H9 (cell line): Measurements from ENCODE around the gene SCOC. TPM values are rescaled to one million over a fixed set of nuclear protein-coding genes. Genes with fewer than 3 reads are reported as not detected.

Experiments used
- DNase-seq: peaks from one replicate; pipeline ENCODE4 v3.0.0-alpha.2; 2017
- H2AFZ ChIP-seq: one replicate; pipeline ENCODE4 v1.6.1; 2013; ENCODE audit warnings: mild to moderate bottlenecking, low read length, control low read depth, moderate library complexity
- H2AK5ac ChIP-seq: 2 replicates; pipeline ENCODE4 v1.6.1; 2013; ENCODE audit warnings: low read length, control low read depth, mixed read lengths; ENCODE audit not compliant: insufficient read length
- H2BK120ac ChIP-seq: one replicate; pipeline ENCODE4 v1.6.1; 2013; ENCODE audit warnings: low read depth, mild to moderate bottlenecking, low read length, control low read depth, inconsistent platforms; ENCODE audit not compliant: poor library complexity, severe bottlenecking
- H2BK12ac ChIP-seq: 2 replicates; pipeline ENCODE4 v1.6.1; 2013; ENCODE audit warnings: low read length, control low read depth, mixed read lengths, low read depth; ENCODE audit not compliant: insufficient read length
- H2BK15ac ChIP-seq: 2 replicates; pipeline ENCODE4 v1.6.1; 2013; ENCODE audit warnings: low read depth, low read length, control low read depth
- H2BK20ac ChIP-seq: one replicate; pipeline ENCODE4 v1.6.1; 2013; ENCODE audit warnings: low read depth, mild to moderate bottlenecking, low read length, control low read depth, inconsistent platforms; ENCODE audit not compliant: poor library complexity, severe bottlenecking
- H2BK5ac ChIP-seq: 2 replicates; pipeline ENCODE4 v1.6.1; 2013; ENCODE audit warnings: low read length, control low read depth, mixed read lengths; ENCODE audit not compliant: insufficient read length
- H3K14ac ChIP-seq: 2 replicates; pipeline ENCODE4 v1.6.1; 2013; ENCODE audit warnings: low read length, control low read depth; ENCODE audit not compliant: insufficient read depth
- H3K18ac ChIP-seq: 2 replicates; pipeline ENCODE4 v1.6.1; 2013; ENCODE audit warnings: low read depth, mild to moderate bottlenecking, mixed read lengths, low read length, control low read depth; ENCODE audit not compliant: insufficient read length
- H3K23ac ChIP-seq: 2 replicates; pipeline ENCODE4 v1.6.1; 2013; ENCODE audit warnings: low read length, control low read depth, mixed read lengths, low read depth; ENCODE audit not compliant: insufficient read length
- H3K23me2 ChIP-seq: 2 replicates; pipeline ENCODE4 v1.6.1; 2013; ENCODE audit warnings: low read depth, mild to moderate bottlenecking, mixed read lengths, low read length, control low read depth; ENCODE audit not compliant: insufficient read length, poor library complexity, severe bottlenecking
- H3K27ac ChIP-seq: 2 replicates; pipeline ENCODE4 v1.5.1; 2013; ENCODE audit warnings: low read length, control low read depth, mixed read lengths, low read depth; ENCODE audit not compliant: insufficient read length
- H3K27me3 ChIP-seq: 2 replicates; pipeline ENCODE4 v1.6.1; 2013; ENCODE audit warnings: low read length, control low read depth, inconsistent platforms; ENCODE audit not compliant: insufficient read depth
- H3K4ac ChIP-seq: 2 replicates; pipeline ENCODE4 v1.6.1; 2013; ENCODE audit warnings: low read depth, mild to moderate bottlenecking, control low read depth, inconsistent platforms, low read length, moderate library complexity
- H3K4me1 ChIP-seq: 2 replicates; pipeline ENCODE4 v1.6.1; 2013; ENCODE audit warnings: low read length, control low read depth, inconsistent platforms; ENCODE audit not compliant: insufficient read depth
- H3K4me2 ChIP-seq: 2 replicates; pipeline ENCODE4 v1.6.1; 2013; ENCODE audit warnings: low read length, control low read depth, mixed read lengths; ENCODE audit not compliant: insufficient read length, insufficient read depth
- H3K56ac ChIP-seq: 2 replicates; pipeline ENCODE4 v1.6.1; 2013; ENCODE audit warnings: low read depth, mild to moderate bottlenecking, mixed read lengths, low read length, control low read depth; ENCODE audit not compliant: insufficient read length
- H3K79me1 ChIP-seq: 2 replicates; pipeline ENCODE4 v1.6.1; 2013; ENCODE audit warnings: low read depth, mild to moderate bottlenecking, moderate library complexity, low read length, control low read depth, inconsistent platforms; ENCODE audit not compliant: insufficient read depth, poor library complexity, severe bottlenecking
- H3K79me2 ChIP-seq: 2 replicates; pipeline ENCODE4 v1.6.1; 2013; ENCODE audit warnings: low read length, control low read depth, inconsistent platforms; ENCODE audit not compliant: insufficient read depth
- H3K9ac ChIP-seq: 2 replicates; pipeline ENCODE4 v1.6.1; 2013; ENCODE audit warnings: low read length, control low read depth, mixed read lengths; ENCODE audit not compliant: insufficient read length; ENCODE audit errors: extremely low read depth
- H3K9me3 ChIP-seq: one replicate; pipeline ENCODE4 v1.6.1; 2013; ENCODE audit warnings: low read depth, low read length, inconsistent platforms; ENCODE audit not compliant: control insufficient read depth
- H3T11ph ChIP-seq: one replicate; pipeline ENCODE4 v1.6.1; 2013; ENCODE audit warnings: mild to moderate bottlenecking, low read length, control low read depth, inconsistent platforms
- H4K20me1 ChIP-seq: one replicate; pipeline ENCODE4 v1.6.1; 2013; ENCODE audit not compliant: control insufficient read depth, insufficient read length, insufficient read depth
- H4K5ac ChIP-seq: 2 replicates; pipeline ENCODE4 v1.6.1; 2013; ENCODE audit warnings: low read depth, mild to moderate bottlenecking, mixed read lengths, low read length, control low read depth; ENCODE audit not compliant: insufficient read length
- H4K8ac ChIP-seq: replicated peaks from 2 replicates; pipeline ENCODE4 v1.6.1; 2013; ENCODE audit warnings: low read length, control low read depth, mixed read lengths, low read depth; ENCODE audit not compliant: insufficient read length
- H4K91ac ChIP-seq: 2 replicates; pipeline ENCODE4 v1.6.1; 2013; ENCODE audit warnings: low read depth, mild to moderate bottlenecking, moderate library complexity, mixed read lengths, low read length, control low read depth; ENCODE audit not compliant: insufficient read length
- H3K27ac Mint-ChIP-seq, 3 experiments: 2 replicates in 2 of 3; 3 replicates in 1 of 3; pipeline ENCODE4 v1.8.0; 2020 to 2021; ENCODE audit warnings: mixed read lengths in 3 of 3, mild to moderate bottlenecking in 1 of 3, moderate library complexity in 1 of 3
- H3K27me3 Mint-ChIP-seq: 2 replicates; pipeline ENCODE4 v1.8.0; 2021; ENCODE audit warnings: low read depth, mild to moderate bottlenecking, moderate library complexity, mixed read lengths
- H3K36me3 Mint-ChIP-seq, 3 experiments: 2 replicates in 2 of 3; 3 replicates in 1 of 3; pipeline ENCODE4 v1.8.0; 2020 to 2021; ENCODE audit warnings: low read depth in 3 of 3, mixed read lengths in 3 of 3; ENCODE audit not compliant: insufficient read depth in 1 of 3
- H3K4me1 Mint-ChIP-seq, 2 experiments: 2 replicates each; pipeline ENCODE4 v1.8.0; 2020; ENCODE audit warnings: mixed read lengths in 2 of 2
- H3K4me3 Mint-ChIP-seq, 2 experiments: 2 replicates in 1 of 2; 3 replicates in 1 of 2; pipeline ENCODE4 v1.8.0; 2020 to 2021; ENCODE audit warnings: mild to moderate bottlenecking in 2 of 2, mixed read lengths in 2 of 2, moderate library complexity in 1 of 2
- H3K9me3 Mint-ChIP-seq, 2 experiments: 2 replicates in 1 of 2; 3 replicates in 1 of 2; pipeline ENCODE4 v1.8.0; 2020; ENCODE audit warnings: mild to moderate bottlenecking in 2 of 2, mixed read lengths in 2 of 2, moderate library complexity in 1 of 2
- WGBS: extraction: QIAGEN DNeasy Blood & Tissue Kit; methylation state at CpG from one replicate; pipeline ENCODE4 v1.1.7; 2013; ENCODE audit warnings: missing lambda C conversion rate, low lambda C conversion rate, mixed read lengths; ENCODE audit not compliant: insufficient read length; ENCODE audit errors: extremely low coverage; 5-methylcytosine and 5-hydroxymethylcytosine counted together
- total RNA-seq: library from RNA; stranded (reverse); gene quantifications from 2 replicates; pipeline ENCODE4 v1.2.1, GENCODE V29; 2021
- TF ChIP-seq, protein P1 (sequence below): fragments of 200-600 bp; sonication (generic); conservative IDR thresholded peaks from 3 replicates; pipeline ENCODE4 v1.8.0; 2021; ENCODE audit warnings: antibody characterized with exemption, mild to moderate bottlenecking

SCOC gene
- total RNA-seq, 1 experiment from 2014 or later = 29.4 TPM

DNA sequence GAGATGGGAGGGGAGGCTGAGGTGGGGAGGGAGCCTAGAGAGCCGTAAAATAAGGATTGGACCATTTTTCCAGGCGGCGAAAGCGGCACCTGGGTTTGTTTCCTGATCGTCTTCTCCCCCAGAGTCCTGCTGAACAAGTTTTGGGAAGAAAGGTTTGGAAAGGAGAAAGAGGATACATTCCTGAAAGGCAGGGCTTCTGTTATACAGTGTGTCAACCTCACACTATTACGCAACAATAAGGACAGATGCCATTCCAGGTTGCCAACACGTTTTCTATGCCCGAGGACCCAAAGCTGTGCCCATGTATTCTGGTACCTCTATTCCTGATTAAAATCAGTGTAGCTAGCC, 658 bp downstream of the SCOC start:
- Mint-ChIP-seq H3K4me1 (peaks cover 14 to 20% of the 10 kb centered on the region in 2 experiments), H3K27me3 (peaks cover 3% of the 10 kb centered on the region; the same call in 1 of the 2 replicates), H3K9me3 (no peaks in the 10 kb centered on the region), H3K27ac (peak overlapping the region; percentile 85 to 96 (median 96); a peak in 6 of 7 replicates), H3K4me3 (no peak overlapping the region; a peak in 1 of 5 replicates), H3K36me3 (peaks cover 0 to 4% (median 0%) of the 10 kb centered on the region in 3 experiments; a peak in 1 of 7 replicates)
- Histone ChIP-seq H3K23me2 (peaks cover 5% of the 10 kb centered on the region), H3K79me2 (peaks cover 17% of the 10 kb centered on the region; the same call in 1 of the 2 replicates), H3K79me1 (no peaks in the 10 kb centered on the region), H3K4ac (no peak overlapping the region), H3T11ph (no peak overlapping the region), H2BK12ac (no peak overlapping the region), H3K27me3 (no peaks in the 10 kb centered on the region), H3K14ac (peak overlapping the region; percentile 85), H2BK15ac (no peak overlapping the region), H2BK20ac (no peak overlapping the region), H3K23ac (no peak overlapping the region), H2AFZ (no peak overlapping the region), H4K91ac (no peak overlapping the region), H2BK120ac (no peak overlapping the region), H3K4me1 (no peaks in the 10 kb centered on the region), H4K8ac (no peak overlapping the region), H3K4me2 (peak overlapping the region; percentile 99), H2AK5ac (no peak overlapping the region), H3K9me3 (no peaks in the 10 kb centered on the region), H3K9ac (peak overlapping the region; percentile 92), H3K18ac (peak overlapping the region; percentile 56), H3K27ac (no peak overlapping the region), H4K20me1 (no peaks in the 10 kb centered on the region), H2BK5ac (no peak overlapping the region), H3K56ac (no peak overlapping the region), H4K5ac (no peak overlapping the region)
- DNase-seq = no peak
- no CpG with 5 or more reads among the region's 8 CpGs for WGBS
- TF ChIP-seq, protein P1, sequence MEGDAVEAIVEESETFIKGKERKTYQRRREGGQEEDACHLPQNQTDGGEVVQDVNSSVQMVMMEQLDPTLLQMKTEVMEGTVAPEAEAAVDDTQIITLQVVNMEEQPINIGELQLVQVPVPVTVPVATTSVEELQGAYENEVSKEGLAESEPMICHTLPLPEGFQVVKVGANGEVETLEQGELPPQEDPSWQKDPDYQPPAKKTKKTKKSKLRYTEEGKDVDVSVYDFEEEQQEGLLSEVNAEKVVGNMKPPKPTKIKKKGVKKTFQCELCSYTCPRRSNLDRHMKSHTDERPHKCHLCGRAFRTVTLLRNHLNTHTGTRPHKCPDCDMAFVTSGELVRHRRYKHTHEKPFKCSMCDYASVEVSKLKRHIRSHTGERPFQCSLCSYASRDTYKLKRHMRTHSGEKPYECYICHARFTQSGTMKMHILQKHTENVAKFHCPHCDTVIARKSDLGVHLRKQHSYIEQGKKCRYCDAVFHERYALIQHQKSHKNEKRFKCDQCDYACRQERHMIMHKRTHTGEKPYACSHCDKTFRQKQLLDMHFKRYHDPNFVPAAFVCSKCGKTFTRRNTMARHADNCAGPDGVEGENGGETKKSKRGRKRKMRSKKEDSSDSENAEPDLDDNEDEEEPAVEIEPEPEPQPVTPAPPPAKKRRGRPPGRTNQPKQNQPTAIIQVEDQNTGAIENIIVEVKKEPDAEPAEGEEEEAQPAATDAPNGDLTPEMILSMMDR = no peak
